EL (cell line): Measurements from ENCODE around the gene ASCL5.
A peak's percentile ranks its signal among the peaks of the same experiment; 100 is the strongest.

Source experiments
- DNase-seq: peaks from one replicate; pipeline ENCODE4 v3.0.0-alpha.2; 2016

ASCL5 gene

GRCh38 chr1:201084295-201084694 lies 42.7 kb downstream of the ASCL5 start:
- DNase-seq, result no peak

DNA sequence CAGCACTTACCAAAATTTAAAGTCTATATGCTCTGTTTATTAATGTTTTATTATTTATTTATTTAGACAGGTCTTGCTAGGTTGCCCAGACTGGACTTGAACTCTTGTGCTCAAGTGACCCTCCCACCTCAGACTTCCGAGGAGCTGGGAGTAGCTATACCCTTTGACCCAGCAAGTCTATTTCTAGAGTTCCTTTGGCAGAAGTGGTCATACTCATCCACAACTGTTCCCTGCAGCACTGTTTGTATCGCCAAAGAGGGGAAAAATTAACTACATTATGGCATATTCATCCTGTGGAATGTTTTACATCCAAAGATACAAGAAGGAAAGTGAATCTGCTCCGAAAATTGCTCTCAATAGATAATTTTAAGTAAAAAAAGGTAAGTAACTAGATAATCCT lies 43.2 kb downstream of the ASCL5 start:
- no peak for DNase-seq

DNA sequence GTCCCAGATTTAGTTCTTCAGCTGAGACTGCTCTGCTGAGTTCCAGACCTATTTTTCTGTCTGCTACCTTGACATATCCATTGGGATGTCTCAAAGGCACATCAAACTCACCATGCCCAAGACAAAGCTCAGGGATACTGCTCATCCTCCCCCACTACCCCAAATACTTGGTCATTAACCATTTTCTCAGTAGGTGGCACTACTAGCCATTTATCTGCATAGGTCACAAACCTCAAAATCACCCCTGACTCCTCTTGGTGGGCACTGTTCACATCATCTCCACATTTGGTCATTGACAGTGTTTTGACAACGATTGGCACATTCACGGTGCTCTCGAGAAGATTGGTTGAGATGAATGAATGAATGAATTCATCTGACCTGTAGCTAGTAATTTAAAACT lies 46.8 kb downstream of the ASCL5 start:
- DNase-seq, result no peak

DNA sequence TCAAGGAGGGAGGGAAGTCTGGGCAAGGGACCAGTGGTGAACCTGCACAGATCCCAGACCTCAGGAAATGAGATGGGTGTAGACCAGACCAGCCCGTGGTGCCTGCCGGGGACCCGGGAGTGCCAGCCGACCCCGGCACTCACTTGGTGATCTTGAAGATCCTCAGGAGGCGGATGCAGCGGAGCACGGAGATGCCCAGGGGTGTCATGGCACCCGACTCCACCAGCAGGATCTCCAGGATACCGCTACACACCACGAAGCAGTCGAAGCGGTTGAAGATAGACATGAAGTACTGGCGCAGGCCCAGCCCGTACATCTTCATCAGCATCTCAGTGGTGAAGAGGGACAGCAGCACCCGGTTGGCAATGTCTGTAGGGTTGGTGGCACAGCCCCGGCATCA lies 49.2 kb downstream of the ASCL5 start:
- no peak for DNase-seq

DNA sequence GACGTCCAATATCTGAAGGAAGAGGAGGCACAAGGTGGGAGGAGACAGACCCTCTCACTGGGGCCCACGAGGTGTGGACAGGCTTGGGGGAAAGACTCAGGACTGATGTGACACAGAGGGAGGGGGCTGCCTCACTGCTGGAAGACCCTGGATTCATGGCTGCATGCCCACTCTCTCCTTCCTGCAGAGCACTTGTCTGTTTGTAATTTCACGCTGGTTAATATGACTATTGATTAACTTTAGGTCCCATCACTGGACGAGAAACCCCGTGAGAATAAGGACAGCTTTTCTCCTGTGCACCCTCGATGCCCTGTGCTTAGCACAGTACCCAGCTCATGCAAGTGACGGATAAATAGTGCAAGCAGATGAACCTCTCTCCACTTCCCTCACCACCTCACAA lies 49.9 kb downstream of the ASCL5 start:
- DNase-seq, result no peak

DNA sequence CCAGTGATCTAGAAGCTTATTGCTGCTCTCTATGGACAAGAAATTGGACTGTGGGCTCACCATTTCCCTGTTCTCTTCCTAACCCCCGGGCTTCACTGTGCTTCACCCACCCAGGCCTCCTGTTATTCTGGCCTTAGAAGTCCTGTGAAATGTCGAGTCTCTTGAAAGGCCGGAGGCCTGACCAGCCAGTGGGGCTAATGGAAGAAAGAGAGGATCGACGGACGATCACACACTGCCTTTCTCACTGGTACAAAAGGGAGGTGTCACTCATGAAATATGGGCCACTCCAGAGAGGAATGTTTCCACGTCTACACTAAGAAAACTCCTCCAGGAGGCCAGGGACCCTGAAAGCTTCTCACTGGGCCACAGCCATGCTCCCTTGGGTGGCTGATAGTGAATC lies 50.9 kb downstream of the ASCL5 start:
- no peak for DNase-seq

GRCh38 chr1:201074018-201074417 lies 53.0 kb downstream of the ASCL5 start:
- DNase-seq, result no peak

- no peak for DNase-seq
Observed at GRCh38 chr1:201072922-201073321, 54.1 kb downstream of the ASCL5 start.

GRCh38 chr1:201072149-201072548 lies 54.8 kb downstream of the ASCL5 start:
- peak; percentile 38 for DNase-seq

GRCh38 chr1:201069636-201070035 lies 57.3 kb downstream of the ASCL5 start:
- DNase-seq, result no peak

DNA sequence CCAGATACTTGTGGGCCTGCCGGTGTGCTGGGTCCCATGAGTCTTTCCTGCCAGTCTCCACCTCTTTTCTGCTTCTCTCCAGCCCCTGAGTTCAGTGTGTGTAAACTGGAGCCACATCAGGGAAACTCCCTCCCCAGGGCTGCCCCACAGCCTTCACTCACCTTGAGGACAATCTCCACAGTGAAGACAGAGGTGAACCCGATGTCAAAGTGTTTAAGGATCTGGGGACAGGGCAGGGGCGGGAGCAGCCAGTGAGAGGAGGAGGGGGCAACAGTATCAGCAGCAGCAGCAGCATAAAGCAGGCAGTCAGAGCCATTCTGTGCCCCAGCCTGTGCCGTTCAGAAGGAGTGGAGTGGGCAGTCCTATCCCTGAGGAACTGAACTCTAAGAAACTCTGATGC lies 58.0 kb downstream of the ASCL5 start:
- no peak for DNase-seq

DNA sequence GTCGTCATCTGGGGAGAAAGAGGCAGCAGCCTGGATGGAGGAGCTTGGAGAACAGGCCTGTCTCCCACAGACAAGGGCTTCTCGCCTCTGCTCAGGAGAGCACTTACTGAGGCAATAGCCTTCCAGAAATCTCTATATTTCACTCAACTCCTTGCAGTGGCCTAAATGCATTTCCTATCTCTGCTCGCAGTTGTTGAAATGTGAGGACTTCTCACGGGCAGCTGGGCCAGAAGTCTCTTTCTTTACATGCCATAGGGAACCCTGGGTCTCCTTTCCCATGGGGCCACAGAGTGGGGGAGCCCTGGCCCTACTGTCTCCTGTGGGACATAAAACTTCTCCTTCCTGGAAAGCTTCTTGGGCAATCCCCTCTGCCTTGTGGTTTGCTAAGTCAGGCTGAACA lies 60.0 kb downstream of the ASCL5 start:
- DNase-seq, result no peak

DNA sequence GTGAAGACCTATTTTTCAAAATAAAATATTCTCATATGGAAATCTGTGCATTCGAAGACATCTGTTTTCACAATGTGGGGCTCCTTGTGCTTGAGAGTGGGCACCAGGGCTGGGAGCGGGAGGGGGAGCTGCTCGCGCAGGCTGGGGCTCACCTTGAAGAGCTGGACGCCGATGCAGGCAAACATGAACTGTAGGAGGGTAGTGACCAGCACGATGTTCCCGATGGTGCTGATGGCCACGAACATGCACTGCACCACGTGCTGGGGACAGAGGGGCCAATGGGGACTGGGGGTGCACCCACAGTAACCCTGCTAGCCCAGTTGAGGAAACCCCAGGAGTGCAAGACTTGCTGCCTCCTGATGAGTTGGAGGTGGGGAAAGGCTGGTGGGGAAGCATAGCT lies 61.3 kb downstream of the ASCL5 start:
- no peak for DNase-seq

GRCh38 chr1:201064806-201065205 lies 62.2 kb downstream of the ASCL5 start:
- DNase-seq, result no peak
